Measurements from ENCODE around the gene CCDC197. TPM values are rescaled to one million over a fixed set of nuclear protein-coding genes. Genes with fewer than 3 reads are reported as not detected.

Gene CCDC197
- total and polyA plus RNA-seq, 4 donors: not detected

- ATAC-seq (ENCODE audit: insufficient read depth, low FRiP score) (no peak), DNase-seq (no peak)
- no peak overlapping the region for H3K27ac ChIP-seq (ENCODE audit: low read depth in 1 of 2, low read length in 1 of 2)
- no peaks in the 10 kb centered on the region for H3K9me3 ChIP-seq (ENCODE audit: control insufficient read depth in 4 of 4, insufficient read depth in 3 of 4, low read length in 3 of 4)
- H3K36me3 ChIP-seq (ENCODE audit: control insufficient read depth in 4 of 4, insufficient read depth in 4 of 4, low read length in 4 of 4): peaks cover 0 to 3% (median 0%) of the 10 kb centered on the region in 4 donors
- no peak for TF ChIP-seq CTCF (IDR thresholded peaks at IDR 0.05; ENCODE audit: control extremely low read depth, extremely low read depth)
- 88 to 92% methylated on average over 7 of the region's 7 CpGs for WGBS, 2 donors
- H3K27me3 ChIP-seq (ENCODE audit: control insufficient read depth in 3 of 3, insufficient read depth in 3 of 3, low read length in 2 of 3): no peaks in the 10 kb centered on the region
- no peak overlapping the region for H3K9ac ChIP-seq (ENCODE audit: insufficient read depth in 1 of 2, low read length in 2 of 2)
- no peak overlapping the region for H3K4me3 ChIP-seq
- H3K4me1 ChIP-seq (ENCODE audit: control insufficient read depth in 5 of 5, insufficient read depth in 5 of 5, low read length in 5 of 5): peaks cover 0 to 7% (median 0%) of the 10 kb centered on the region in 5 donors
These were observed 32.6 kb downstream of the CCDC197 start for GRCh38 chr14:94029671-94030203.

GRCh38 chr14:94030571-94030970, 33.5 kb downstream of the CCDC197 start:
- ATAC-seq (ENCODE audit: insufficient read depth, low FRiP score) (no peak), DNase-seq (no peak)
- Histone ChIP-seq H3K36me3 (ENCODE audit: control insufficient read depth in 4 of 4, insufficient read depth in 4 of 4, low read length in 4 of 4) (peaks cover 0 to 3% (median 0%) of the 10 kb centered on the region in 4 donors), H3K9ac (ENCODE audit: insufficient read depth in 1 of 2, low read length in 2 of 2) (no peak overlapping the region), H3K4me3 (no peak overlapping the region), H3K27ac (ENCODE audit: low read depth in 1 of 2, low read length in 1 of 2) (no peak overlapping the region), H3K4me1 (ENCODE audit: control insufficient read depth in 5 of 5, insufficient read depth in 5 of 5, low read length in 5 of 5) (peaks cover 0 to 7% (median 0%) of the 10 kb centered on the region in 5 donors), H3K9me3 (ENCODE audit: control insufficient read depth in 4 of 4, insufficient read depth in 3 of 4, low read length in 3 of 4) (no peaks in the 10 kb centered on the region), H3K27me3 (ENCODE audit: control insufficient read depth in 3 of 3, insufficient read depth in 3 of 3, low read length in 2 of 3) (no peaks in the 10 kb centered on the region)
- WGBS, 2 donors: 87 to 90% methylated on average over 14 of the region's 14 CpGs
- no peak for TF ChIP-seq CTCF (IDR thresholded peaks at IDR 0.05; ENCODE audit: control extremely low read depth, extremely low read depth)

GRCh38 chr14:94031161-94031882, 34.2 kb downstream of the CCDC197 start:
- Histone ChIP-seq H3K27ac (ENCODE audit: low read depth in 1 of 2, low read length in 1 of 2) (no peak overlapping the region), H3K27me3 (ENCODE audit: control insufficient read depth in 3 of 3, insufficient read depth in 3 of 3, low read length in 2 of 3) (no peaks in the 10 kb centered on the region), H3K4me1 (ENCODE audit: control insufficient read depth in 5 of 5, insufficient read depth in 5 of 5, low read length in 5 of 5) (peaks cover 0 to 7% (median 0%) of the 10 kb centered on the region in 5 donors), H3K9ac (ENCODE audit: insufficient read depth in 1 of 2, low read length in 2 of 2) (no peak overlapping the region), H3K4me3 (no peak overlapping the region), H3K36me3 (ENCODE audit: control insufficient read depth in 4 of 4, insufficient read depth in 4 of 4, low read length in 4 of 4) (peaks cover 0 to 3% (median 0%) of the 10 kb centered on the region in 4 donors), H3K9me3 (ENCODE audit: control insufficient read depth in 4 of 4, insufficient read depth in 3 of 4, low read length in 3 of 4) (no peaks in the 10 kb centered on the region)
- DNase-seq: no peak
- no peak for ATAC-seq (ENCODE audit: insufficient read depth, low FRiP score)
- TF ChIP-seq CTCF (IDR thresholded peaks at IDR 0.05; ENCODE audit: control extremely low read depth, extremely low read depth): no peak
- 93 to 96% methylated on average over 8 of the region's 8 CpGs for WGBS, 2 donors

All from lung (tissue), 12 donors.